GM12878 (cell line): Measurements from ENCODE around the gene ARHGAP26. TPM values are rescaled to one million over a fixed set of nuclear protein-coding genes. Genes with fewer than 3 reads are reported as not detected.

Experiments
- CTCF ChIP-seq, 3 experiments: IDR thresholded peaks in 2 of 3; conservative IDR thresholded peaks in 1 of 3; 2 replicates each; pipeline ENCODE4 v1.5.1; 2011; ENCODE audit warnings: low read depth in 3 of 3, low read length in 3 of 3, mild to moderate bottlenecking in 3 of 3, control low read depth in 2 of 3, moderate library complexity in 2 of 3, inconsistent platforms in 1 of 3, mixed read lengths in 1 of 3; ENCODE audit not compliant: control insufficient read depth in 2 of 3, insufficient read depth in 1 of 3; ENCODE audit errors: extremely low read depth in 1 of 3
- IKZF2 ChIP-seq, 2 experiments: fragments of 450-650 bp; IDR thresholded peaks; 2 replicates each; pipeline ENCODE4 v1.6.1; 2017; ENCODE audit warnings: mild to moderate bottlenecking in 2 of 2, moderate library complexity in 2 of 2
- IRF4 ChIP-seq: IDR thresholded peaks from 2 replicates; pipeline ENCODE4 v1.6.1; 2011; ENCODE audit warnings: low read depth, low read length
- MLLT1 ChIP-seq: fragments of 450-650 bp; IDR thresholded peaks from 2 replicates; pipeline ENCODE4 v1.6.1; 2016; ENCODE audit warnings: mild to moderate bottlenecking
- MTA2 ChIP-seq: fragments of 450-650 bp; IDR thresholded peaks from 2 replicates; pipeline ENCODE4 v1.6.1; 2016; ENCODE audit warnings: low read depth, mild to moderate bottlenecking, moderate library complexity
- NFYB ChIP-seq: IDR thresholded peaks from 2 replicates; pipeline ENCODE4 v1.6.1; 2011; ENCODE audit warnings: low read depth, mild to moderate bottlenecking, low read length, improper control_type of control experiment, moderate library complexity; ENCODE audit not compliant: insufficient read depth
- NR2F1 ChIP-seq: fragments of 450-650 bp; conservative IDR thresholded peaks from 2 replicates; pipeline ENCODE4 v1.6.1; 2017; ENCODE audit warnings: mild to moderate bottlenecking
- PKNOX1 ChIP-seq: fragments of 450-650 bp; IDR thresholded peaks from 2 replicates; pipeline ENCODE4 v1.6.1; 2016; ENCODE audit warnings: mild to moderate bottlenecking
- POLR2AphosphoS2 ChIP-seq: IDR thresholded peaks from 2 replicates; pipeline ENCODE4 v1.6.1; 2011; ENCODE audit warnings: low read depth, mild to moderate bottlenecking, low read length, improper control_type of control experiment, moderate library complexity
- PRDM15 ChIP-seq: fragments of 450-650 bp; formaldehyde crosslinking; IDR thresholded peaks from 2 replicates; pipeline ENCODE4 v1.4.0; 2020; ENCODE audit warnings: mild to moderate bottlenecking, moderate library complexity
- SIN3A ChIP-seq: IDR thresholded peaks from 2 replicates; pipeline ENCODE4 v1.6.1; 2012; ENCODE audit warnings: low read depth, low read length, improper control_type of control experiment
- ZBTB4 ChIP-seq: fragments of 450-650 bp; formaldehyde crosslinking; IDR thresholded peaks from 2 replicates; pipeline ENCODE4 v1.4.0; 2022; ENCODE audit warnings: mild to moderate bottlenecking, moderate library complexity
- ZNF217 ChIP-seq: fragments of 450-650 bp; IDR thresholded peaks from 2 replicates; pipeline ENCODE4 v1.6.1; 2017; ENCODE audit warnings: antibody characterized with exemption, mild to moderate bottlenecking
- polyA plus RNA-seq, 11 experiments: library from polyadenylated mRNA; depleted of rRNA in 4 of 11; unstranded in 6 of 11; stranded (reverse) in 5 of 11; fragments of >200 nt; fragmentation: Nextera tagmentation in 4 of 11; fragmentation: Illumina TruSeq in 1 of 11; extraction: Ambion mirVana in 4 of 11; extraction: Trizol in 1 of 11; gene quantifications; 1 replicate in 1 of 11; 2 replicates in 10 of 11; pipeline versions ENCODE4 v1.2.1 to v1.2.3, GENCODE V29; 2011 to 2016; ENCODE audit warnings: inconsistent platforms in 2 of 11, missing spikeins in 2 of 11, low read depth in 1 of 11
- total RNA-seq, 4 experiments: library from RNA; depleted of rRNA in 3 of 4; stranded (reverse); fragments of >200 nt in 3 of 4; fragmentation: Illumina TruSeq in 1 of 4; extraction: Trizol in 1 of 4; gene quantifications; 2 replicates each; pipeline versions ENCODE4 v1.2.1 to v1.2.3, GENCODE V29; 2013 to 2021

Gene ARHGAP26
- total and polyA plus RNA-seq, 10 of the 15 experiments (the other 5 are each of a cell fraction or from before 2014, with no cell fraction given): 9.4 to 41.5 (median 19.3) TPM

- TF ChIP-seq PRDM15 (CRISPR knock-in tag) (peak; percentile 47; the same call in 1 of the 2 replicates), IKZF2 (IDR thresholded peaks at IDR 0.05) (peak in 1 of 2 experiments; percentile 31; a peak in 2 of 4 replicates), ZBTB4 (CRISPR knock-in tag) (peak; percentile 76; the same call in 1 of the 2 replicates), NFYB (no peak), SIN3A (no peak), POLR2AphosphoS2 (no peak), MLLT1 (peak; percentile 75; the same call in 1 of the 2 replicates), PKNOX1 (peak; percentile 74), CTCF (IDR thresholded peaks at IDR 0.05 in 2 of 3, conservative IDR thresholded peaks at IDR 0.05 in 1 of 3; ENCODE audit: control insufficient read depth in 2 of 3, extremely low read depth in 1 of 3, insufficient read depth in 1 of 3, low read depth in 3 of 3, low read length in 3 of 3) (peak; percentile 31 to 59 (median 41); a peak in 4 of 6 replicates), MTA2 (peak; percentile 37; the same call in 1 of the 2 replicates), NR2F1 (peak; percentile 50; the same call in 1 of the 2 replicates), ZNF217 (0 out of 2 replicates have a peak, but pooled peaks have one; percentile 40), IRF4 (0 out of 2 replicates have a peak, but pooled peaks have one; percentile 18)
Measured at GRCh38 chr5:143208781-143209510, 438.8 kb downstream of the ARHGAP26 start (continued).
